Stimulated activated CD8-positive, alpha-beta memory T cell treated with anti-CD3 and anti-CD28 coated beads, Interleukin-4, amount 100 ng/mL, for 48 hours (primary cell): ENCODE measurements around the gene VTA1.
A peak's percentile ranks its signal among the peaks of the same experiment; 100 is the strongest.
"Not testable (repeated sequence)": the region's sequence is repeated elsewhere in the genome, so short reads cannot be mapped to it uniquely, and the experiment has no call there.

Source experiments
- DNase-seq: peaks from one replicate; pipeline ENCODE4 v3.0.0-alpha.2; 2020

Gene VTA1

GRCh38 chr6:142229518-142230270 is 82.6 kb downstream of the VTA1 start:
- DNase-seq, result not testable (repeated sequence)

- peak; percentile 50 for DNase-seq
Observed at GRCh38 chr6:142232206-142233044, 85.4 kb downstream of the VTA1 start.

GRCh38 chr6:142233945-142234682 is 87.1 kb downstream of the VTA1 start:
- DNase-seq, result no peak

GRCh38 chr6:142235272-142235671 is 88.2 kb downstream of the VTA1 start:
- no peak for DNase-seq

GRCh38 chr6:142235791-142236190 is 88.7 kb downstream of the VTA1 start:
- DNase-seq, result no peak

- no peak for DNase-seq
Observed at GRCh38 chr6:142236691-142237090, 89.6 kb downstream of the VTA1 start.

GRCh38 chr6:142238881-142239280 is 91.8 kb downstream of the VTA1 start:
- DNase-seq, result no peak

GRCh38 chr6:142240179-142240578 is 93.1 kb downstream of the VTA1 start:
- no peak for DNase-seq

- no peak for DNase-seq
Observed at GRCh38 chr6:142241061-142241460, 94.0 kb downstream of the VTA1 start.

- no peak for DNase-seq
Observed at GRCh38 chr6:142242269-142242668, 95.2 kb downstream of the VTA1 start.

- DNase-seq, result no peak
Observed at GRCh38 chr6:142246960-142247359, 99.9 kb downstream of the VTA1 start.

- DNase-seq, result no peak
Observed at GRCh38 chr6:142249266-142249665, 102.2 kb downstream of the VTA1 start.

GRCh38 chr6:142251930-142252445 is 104.9 kb downstream of the VTA1 start:
- no peak for DNase-seq

GRCh38 chr6:142254513-142254912 is 107.5 kb downstream of the VTA1 start:
- no peak for DNase-seq

- no peak for DNase-seq
Observed at GRCh38 chr6:142255785-142256184, 108.7 kb downstream of the VTA1 start.

GRCh38 chr6:142258305-142258704 is 111.2 kb downstream of the VTA1 start:
- no peak for DNase-seq

- no peak for DNase-seq
Observed at GRCh38 chr6:142258757-142259156, 111.7 kb downstream of the VTA1 start.

- DNase-seq, result no peak
Observed at GRCh38 chr6:142260748-142261147, 113.7 kb downstream of the VTA1 start.

- DNase-seq, result no peak
Observed at GRCh38 chr6:142262231-142262630, 115.2 kb downstream of the VTA1 start.

- DNase-seq, result no peak
Observed at GRCh38 chr6:142265476-142265875, 118.4 kb downstream of the VTA1 start.

- no peak for DNase-seq
Observed at GRCh38 chr6:142266060-142266459, 119.0 kb downstream of the VTA1 start.

GRCh38 chr6:142271476-142271875 is 124.4 kb downstream of the VTA1 start:
- DNase-seq, result no peak
